ENCODE results near the gene LYST.

The LYST gene

GRCh38 chr1:235735621-235736020 is 131.1 kb downstream of the LYST start:
- no peaks in the 10 kb centered on the region for H3K9me3 ChIP-seq (ENCODE audit: control insufficient read depth, insufficient read depth, low read length)
- H3K4me1 ChIP-seq (ENCODE audit: insufficient read depth, low read length): no peaks in the 10 kb centered on the region
- H3K9ac ChIP-seq (ENCODE audit: low read depth, low read length): no peak overlapping the region
- no peaks in the 10 kb centered on the region for H3K36me3 ChIP-seq (ENCODE audit: insufficient read depth, low read length)

GRCh38 chr1:235734335-235734734 is 132.4 kb downstream of the LYST start:
- Histone ChIP-seq H3K4me1 (ENCODE audit: insufficient read depth, low read length) (no peaks in the 10 kb centered on the region), H3K36me3 (ENCODE audit: insufficient read depth, low read length) (no peaks in the 10 kb centered on the region), H3K9me3 (ENCODE audit: control insufficient read depth, insufficient read depth, low read length) (no peaks in the 10 kb centered on the region), H3K9ac (ENCODE audit: low read depth, low read length) (no peak overlapping the region)

- no peak overlapping the region for H3K9ac ChIP-seq (ENCODE audit: low read depth, low read length)
- no peaks in the 10 kb centered on the region for H3K4me1 ChIP-seq (ENCODE audit: insufficient read depth, low read length)
- H3K36me3 ChIP-seq (ENCODE audit: insufficient read depth, low read length): no peaks in the 10 kb centered on the region
- H3K9me3 ChIP-seq (ENCODE audit: control insufficient read depth, insufficient read depth, low read length): no peaks in the 10 kb centered on the region
Observed at GRCh38 chr1:235730007-235730406, 136.7 kb downstream of the LYST start.

- Histone ChIP-seq H3K9ac (ENCODE audit: low read depth, low read length) (no peak overlapping the region), H3K4me1 (ENCODE audit: insufficient read depth, low read length) (no peaks in the 10 kb centered on the region), H3K9me3 (ENCODE audit: control insufficient read depth, insufficient read depth, low read length) (no peaks in the 10 kb centered on the region), H3K36me3 (ENCODE audit: insufficient read depth, low read length) (no peaks in the 10 kb centered on the region)
Observed at GRCh38 chr1:235726557-235726956, 140.1 kb downstream of the LYST start.

- Histone ChIP-seq H3K9me3 (ENCODE audit: control insufficient read depth, insufficient read depth, low read length) (no peaks in the 10 kb centered on the region), H3K9ac (ENCODE audit: low read depth, low read length) (no peak overlapping the region), H3K36me3 (ENCODE audit: insufficient read depth, low read length) (no peaks in the 10 kb centered on the region), H3K4me1 (ENCODE audit: insufficient read depth, low read length) (no peaks in the 10 kb centered on the region)
Observed at GRCh38 chr1:235725434-235725833, 141.3 kb downstream of the LYST start.

GRCh38 chr1:235724730-235725129 is 142.0 kb downstream of the LYST start:
- Histone ChIP-seq H3K36me3 (ENCODE audit: insufficient read depth, low read length) (no peaks in the 10 kb centered on the region), H3K4me1 (ENCODE audit: insufficient read depth, low read length) (no peaks in the 10 kb centered on the region), H3K9ac (ENCODE audit: low read depth, low read length) (no peak overlapping the region), H3K9me3 (ENCODE audit: control insufficient read depth, insufficient read depth, low read length) (no peaks in the 10 kb centered on the region)

GRCh38 chr1:235722858-235723257 is 143.8 kb downstream of the LYST start:
- no peaks in the 10 kb centered on the region for H3K4me1 ChIP-seq (ENCODE audit: insufficient read depth, low read length)
- no peaks in the 10 kb centered on the region for H3K9me3 ChIP-seq (ENCODE audit: control insufficient read depth, insufficient read depth, low read length)
- no peaks in the 10 kb centered on the region for H3K36me3 ChIP-seq (ENCODE audit: insufficient read depth, low read length)
- no peak overlapping the region for H3K9ac ChIP-seq (ENCODE audit: low read depth, low read length)

- Histone ChIP-seq H3K9ac (ENCODE audit: low read depth, low read length) (no peak overlapping the region), H3K9me3 (ENCODE audit: control insufficient read depth, insufficient read depth, low read length) (no peaks in the 10 kb centered on the region), H3K36me3 (ENCODE audit: insufficient read depth, low read length) (no peaks in the 10 kb centered on the region), H3K4me1 (ENCODE audit: insufficient read depth, low read length) (no peaks in the 10 kb centered on the region)
Observed at GRCh38 chr1:235721982-235722381, 144.7 kb downstream of the LYST start.

- Histone ChIP-seq H3K36me3 (ENCODE audit: insufficient read depth, low read length) (no peaks in the 10 kb centered on the region), H3K9me3 (ENCODE audit: control insufficient read depth, insufficient read depth, low read length) (no peaks in the 10 kb centered on the region)
Observed at GRCh38 chr1:235720544-235720943, 146.2 kb downstream of the LYST start.

GRCh38 chr1:235714205-235714897 is 152.4 kb downstream of the LYST start:
- Histone ChIP-seq H3K36me3 (ENCODE audit: insufficient read depth, low read length) (no peaks in the 10 kb centered on the region), H3K9ac (ENCODE audit: low read depth, low read length) (no peak overlapping the region), H3K9me3 (ENCODE audit: control insufficient read depth, insufficient read depth, low read length) (no peaks in the 10 kb centered on the region), H3K4me1 (ENCODE audit: insufficient read depth, low read length) (no peaks in the 10 kb centered on the region)

More at GRCh38 chr1:235720544-235720943, 146.2 kb downstream of the LYST start:
- Histone ChIP-seq H3K4me1 (ENCODE audit: insufficient read depth, low read length) (no peaks in the 10 kb centered on the region), H3K9ac (ENCODE audit: low read depth, low read length) (no peak overlapping the region)

GRCh38 chr1:235712812-235713211 is 153.9 kb downstream of the LYST start:
- Histone ChIP-seq H3K36me3 (ENCODE audit: insufficient read depth, low read length) (no peaks in the 10 kb centered on the region), H3K9me3 (ENCODE audit: control insufficient read depth, insufficient read depth, low read length) (no peaks in the 10 kb centered on the region), H3K4me1 (ENCODE audit: insufficient read depth, low read length) (no peaks in the 10 kb centered on the region; the same call in 1 of the 2 replicates), H3K9ac (ENCODE audit: low read depth, low read length) (no peak overlapping the region)

GRCh38 chr1:235710687-235711086 is 156.0 kb downstream of the LYST start:
- H3K36me3 ChIP-seq (ENCODE audit: insufficient read depth, low read length): no peaks in the 10 kb centered on the region
- H3K4me1 ChIP-seq (ENCODE audit: insufficient read depth, low read length): no peaks in the 10 kb centered on the region; the same call in 1 of the 2 replicates
- no peak overlapping the region for H3K9ac ChIP-seq (ENCODE audit: low read depth, low read length)
- no peaks in the 10 kb centered on the region for H3K9me3 ChIP-seq (ENCODE audit: control insufficient read depth, insufficient read depth, low read length)

- H3K36me3 ChIP-seq (ENCODE audit: insufficient read depth, low read length): no peaks in the 10 kb centered on the region
- no peaks in the 10 kb centered on the region; the same call in 1 of the 2 replicates for H3K4me1 ChIP-seq (ENCODE audit: insufficient read depth, low read length)
Observed at GRCh38 chr1:235709018-235709417, 157.7 kb downstream of the LYST start.

GRCh38 chr1:235708390-235708962 is 158.2 kb downstream of the LYST start:
- H3K4me1 ChIP-seq (ENCODE audit: insufficient read depth, low read length): no peaks in the 10 kb centered on the region; the same call in 1 of the 2 replicates
- no peak overlapping the region for H3K9ac ChIP-seq (ENCODE audit: low read depth, low read length)
- H3K36me3 ChIP-seq (ENCODE audit: insufficient read depth, low read length): no peaks in the 10 kb centered on the region
- no peaks in the 10 kb centered on the region for H3K9me3 ChIP-seq (ENCODE audit: control insufficient read depth, insufficient read depth, low read length)

More at GRCh38 chr1:235709018-235709417, 157.7 kb downstream of the LYST start:
- Histone ChIP-seq H3K9me3 (ENCODE audit: control insufficient read depth, insufficient read depth, low read length) (no peaks in the 10 kb centered on the region), H3K9ac (ENCODE audit: low read depth, low read length) (no peak overlapping the region)

GRCh38 chr1:235703506-235703905 is 163.2 kb downstream of the LYST start:
- Histone ChIP-seq H3K9me3 (ENCODE audit: control insufficient read depth, insufficient read depth, low read length) (no peaks in the 10 kb centered on the region), H3K9ac (ENCODE audit: low read depth, low read length) (no peak overlapping the region), H3K4me1 (ENCODE audit: insufficient read depth, low read length) (no peaks in the 10 kb centered on the region; the same call in 1 of the 2 replicates), H3K36me3 (ENCODE audit: insufficient read depth, low read length) (no peaks in the 10 kb centered on the region)

Data from ES-I3 (cell line).